Activated naive CD4-positive, alpha-beta T cell treated with anti-CD3 and anti-CD28 coated beads, Interleukin-2, amount 10 ng/mL, durations not matched to agents 7 days and 5 days (primary cell): ENCODE measurements around the gene FAM53A.

ENCODE experiments used
- CTCF ChIA-PET: fragments of 350-600 bp; sonication (Branson Sonifier 250); formaldehyde crosslinking; loops from one replicate; lab custom pipeline; 2021; ENCODE audit warnings: antibody characterized with exemption; lab: Charles Lee
- DNase-seq: peaks from one replicate; pipeline ENCODE4 v3.0.0-alpha.2; 2020
- H3K27ac Mint-ChIP-seq: one replicate; pipeline ENCODE4 v1.8.0; 2021; ENCODE audit warnings: mild to moderate bottlenecking, moderate library complexity, mixed read lengths
- H3K27me3 Mint-ChIP-seq: one replicate; pipeline ENCODE4 v1.8.0; 2021; ENCODE audit warnings: mild to moderate bottlenecking, mixed read lengths
- H3K36me3 Mint-ChIP-seq: one replicate; pipeline ENCODE4 v1.8.0; 2021; ENCODE audit warnings: mixed read lengths
- H3K4me1 Mint-ChIP-seq: one replicate; pipeline ENCODE4 v1.8.0; 2021; ENCODE audit warnings: mixed read lengths
- H3K4me3 Mint-ChIP-seq: one replicate; pipeline ENCODE4 v1.8.0; 2021; ENCODE audit warnings: mild to moderate bottlenecking, moderate library complexity, mixed read lengths
- H3K9me3 Mint-ChIP-seq: one replicate; pipeline ENCODE4 v1.8.0; 2021; ENCODE audit warnings: mixed read lengths

Gene FAM53A

DNA sequence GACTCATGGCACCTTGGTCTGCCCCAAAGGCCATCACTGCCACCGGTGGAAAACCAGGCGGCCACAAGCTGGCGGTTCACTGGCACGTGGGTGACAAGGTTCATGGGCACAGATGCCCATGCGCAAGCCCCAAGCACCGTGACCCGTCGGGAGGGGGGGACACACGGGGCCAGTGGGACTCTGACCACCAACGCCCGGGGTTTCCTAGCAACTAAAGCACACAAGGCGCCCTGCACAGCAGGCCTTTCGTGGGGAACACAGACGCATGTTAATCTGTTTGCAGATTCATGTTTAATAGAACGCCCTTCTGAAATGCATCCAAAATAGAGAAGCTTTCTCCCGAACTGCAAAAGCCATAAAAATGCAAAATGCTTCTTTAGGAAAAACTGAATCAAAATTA, 43.9 kb downstream of the FAM53A start:
- Mint-ChIP-seq H3K9me3 (no peaks in the 10 kb centered on the region), H3K27ac (no peak overlapping the region)
- CTCF ChIA-PET, result no interaction called here

DNA sequence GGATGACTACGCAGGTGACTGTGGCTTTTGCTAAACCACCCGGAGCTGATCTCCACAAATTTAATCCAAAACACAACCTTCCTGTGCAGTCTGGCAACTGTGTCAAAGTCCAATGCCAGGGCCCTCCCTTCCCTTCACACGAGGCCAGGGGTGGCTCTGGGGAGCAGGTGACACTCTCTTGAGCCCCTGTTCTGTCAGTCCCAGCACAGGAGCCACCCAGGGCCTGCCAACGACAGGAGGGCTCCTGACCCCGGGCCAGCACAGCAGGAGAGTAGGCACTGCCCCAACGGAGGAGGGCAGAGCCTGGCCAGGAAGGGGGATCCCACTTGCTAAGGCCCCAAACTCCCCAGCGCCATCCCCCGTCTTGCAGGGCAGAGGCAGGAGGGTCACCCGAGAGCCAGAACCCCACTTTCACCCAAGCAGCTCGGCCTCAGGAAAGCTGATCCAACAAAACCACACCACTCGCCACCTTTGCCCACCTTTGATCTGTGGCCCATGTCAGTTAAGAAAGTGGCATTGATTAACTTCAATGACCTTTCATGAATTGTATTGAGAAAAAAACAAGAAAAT, 44.7 kb downstream of the FAM53A start:
- H3K27me3 Mint-ChIP-seq, result peaks cover 4% of the 10 kb centered on the region
- H3K4me1 Mint-ChIP-seq, result no peaks in the 10 kb centered on the region
- no peak overlapping the region for H3K4me3 Mint-ChIP-seq
- H3K36me3 Mint-ChIP-seq, result no peaks in the 10 kb centered on the region
- H3K9me3 Mint-ChIP-seq, result no peaks in the 10 kb centered on the region
- DNase-seq, result no peak
- no peak overlapping the region for H3K27ac Mint-ChIP-seq
- CTCF ChIA-PET, result no interaction called here

More for the DNA sequence above, 43.9 kb downstream of the FAM53A start:
- H3K27me3 Mint-ChIP-seq, result peaks cover 4% of the 10 kb centered on the region
- no peaks in the 10 kb centered on the region for H3K4me1 Mint-ChIP-seq
- H3K4me3 Mint-ChIP-seq, result no peak overlapping the region
- DNase-seq, result no peak
- no peaks in the 10 kb centered on the region for H3K36me3 Mint-ChIP-seq

DNA sequence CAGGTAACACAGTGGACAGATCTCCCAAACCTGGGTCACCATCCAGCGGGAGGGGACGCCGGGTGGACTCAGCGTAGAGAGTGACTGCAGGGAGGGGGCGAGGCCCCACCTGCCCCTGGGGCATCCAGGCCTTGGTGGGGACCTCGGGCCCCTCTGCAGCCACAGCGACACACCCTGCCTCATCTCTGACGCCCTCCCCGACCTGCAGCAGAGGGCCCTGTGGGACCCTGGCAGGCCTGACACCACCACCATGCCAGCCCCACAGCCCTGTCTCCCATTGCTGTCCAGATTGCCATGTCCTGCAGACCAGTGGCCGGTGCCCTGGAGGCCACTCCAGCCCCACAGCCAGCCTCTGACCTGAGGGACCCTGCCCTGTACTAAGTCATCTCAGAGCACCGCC, 45.2 kb downstream of the FAM53A start:
- H3K4me3 Mint-ChIP-seq, result no peak overlapping the region
- H3K9me3 Mint-ChIP-seq, result no peaks in the 10 kb centered on the region
- H3K36me3 Mint-ChIP-seq, result no peaks in the 10 kb centered on the region
- H3K4me1 Mint-ChIP-seq, result no peaks in the 10 kb centered on the region
- H3K27ac Mint-ChIP-seq, result no peak overlapping the region
- CTCF ChIA-PET, result no interaction called here
- H3K27me3 Mint-ChIP-seq, result peaks cover 8% of the 10 kb centered on the region
- no peak for DNase-seq

GRCh38 chr4:1638272-1638598, 45.9 kb downstream of the FAM53A start:
- Mint-ChIP-seq H3K36me3 (no peaks in the 10 kb centered on the region), H3K4me3 (no peak overlapping the region), H3K4me1 (no peaks in the 10 kb centered on the region), H3K27ac (no peak overlapping the region), H3K9me3 (no peaks in the 10 kb centered on the region), H3K27me3 (peaks cover 10% of the 10 kb centered on the region)
- DNase-seq, result no peak
- CTCF ChIA-PET, result no interaction called here

DNA sequence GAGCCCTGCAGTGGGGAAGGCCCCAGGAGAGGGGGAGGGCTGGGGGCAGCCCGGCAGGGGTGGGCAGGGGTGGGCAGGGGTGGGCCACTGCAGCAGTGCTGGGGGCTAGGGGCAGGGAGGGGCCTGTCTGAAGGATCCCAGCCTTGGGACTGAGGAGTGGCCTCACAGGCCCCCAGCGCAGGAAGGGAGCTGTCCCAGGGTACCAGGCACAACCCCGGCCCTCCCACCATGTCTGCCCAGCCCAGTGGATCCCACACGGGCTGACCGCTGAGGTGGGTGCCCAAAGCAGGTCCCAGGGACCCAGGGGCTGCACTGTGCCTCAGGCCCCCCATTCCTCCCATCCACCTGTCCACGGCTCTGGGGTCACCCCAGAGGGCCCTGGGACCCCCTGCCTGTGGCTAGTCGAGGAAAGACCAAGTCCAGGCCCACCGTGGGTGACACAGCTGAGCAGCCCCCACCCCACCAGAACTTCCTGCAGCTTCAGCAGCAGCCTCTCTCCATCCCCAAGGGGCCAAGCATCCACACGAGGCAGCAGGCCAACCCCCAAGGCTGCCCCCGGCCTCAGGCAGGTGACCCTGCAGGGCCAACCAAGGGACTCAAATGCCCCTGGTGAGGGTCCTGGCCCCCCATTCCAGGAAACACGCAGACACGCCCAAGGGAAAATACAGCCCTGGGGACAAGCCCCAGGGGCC, 46.4 kb downstream of the FAM53A start:
- H3K27ac Mint-ChIP-seq, result no peak overlapping the region
- no peak overlapping the region for H3K4me3 Mint-ChIP-seq
- CTCF ChIA-PET, result no interaction called here
- peaks cover 10% of the 10 kb centered on the region for H3K27me3 Mint-ChIP-seq
- H3K36me3 Mint-ChIP-seq, result no peaks in the 10 kb centered on the region
- no peak for DNase-seq
- H3K4me1 Mint-ChIP-seq, result no peaks in the 10 kb centered on the region
- H3K9me3 Mint-ChIP-seq, result no peaks in the 10 kb centered on the region

GRCh38 chr4:1636490-1637211, 47.5 kb downstream of the FAM53A start:
- peaks cover 17% of the 10 kb centered on the region for H3K27me3 Mint-ChIP-seq
- H3K36me3 Mint-ChIP-seq, result no peaks in the 10 kb centered on the region
- H3K4me3 Mint-ChIP-seq, result no peak overlapping the region
- H3K4me1 Mint-ChIP-seq, result no peaks in the 10 kb centered on the region
- CTCF ChIA-PET, result no interaction called here
- H3K27ac Mint-ChIP-seq, result no peak overlapping the region
- DNase-seq, result no peak
- no peaks in the 10 kb centered on the region for H3K9me3 Mint-ChIP-seq

DNA sequence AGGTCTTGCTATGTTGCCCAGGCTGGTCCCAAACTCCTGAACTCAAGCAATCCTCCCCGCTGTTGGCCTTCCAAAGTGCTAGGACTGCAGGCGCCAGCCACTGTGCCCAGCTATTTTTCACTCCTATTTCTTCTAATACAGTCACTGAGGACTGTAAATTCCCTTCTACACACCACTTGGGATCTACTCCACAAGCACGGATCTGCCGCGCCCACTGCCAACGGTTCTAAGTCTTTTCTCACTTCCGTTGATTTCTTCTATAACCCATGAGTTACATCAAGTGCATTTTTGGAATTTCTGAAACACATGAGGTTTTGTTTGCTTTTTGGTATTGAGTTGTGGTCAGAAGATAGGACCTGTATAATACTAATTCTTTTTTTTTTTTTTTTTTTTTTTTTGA, 48.6 kb downstream of the FAM53A start:
- CTCF ChIA-PET, result no interaction called here
- no peaks in the 10 kb centered on the region for H3K36me3 Mint-ChIP-seq

DNA sequence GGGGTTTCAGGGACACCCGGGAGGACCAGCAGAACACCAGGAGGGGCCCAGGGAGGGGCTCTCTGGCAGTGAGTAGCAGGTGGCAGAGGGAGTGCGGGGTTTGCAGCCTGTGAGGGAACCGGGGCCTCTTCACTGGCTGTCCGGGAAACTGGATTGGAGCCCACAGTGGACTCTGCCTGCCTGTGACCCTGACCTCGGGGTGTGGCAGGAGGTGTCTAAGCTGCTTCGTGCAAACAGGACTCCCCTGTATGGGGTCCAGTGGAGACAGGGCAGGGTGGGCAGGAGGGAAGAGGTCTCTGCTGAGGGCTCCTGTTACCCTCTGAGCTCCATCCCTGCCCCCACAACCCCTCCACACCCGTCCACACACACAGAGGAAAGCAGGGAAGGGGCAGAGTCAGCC, 50.1 kb downstream of the FAM53A start:
- no peak for DNase-seq
- no peaks in the 10 kb centered on the region for H3K9me3 Mint-ChIP-seq
- H3K36me3 Mint-ChIP-seq, result no peaks in the 10 kb centered on the region
- H3K4me1 Mint-ChIP-seq, result no peaks in the 10 kb centered on the region
- no peak overlapping the region for H3K4me3 Mint-ChIP-seq
- no peak overlapping the region for H3K27ac Mint-ChIP-seq
- CTCF ChIA-PET, result no interaction called here
- H3K27me3 Mint-ChIP-seq, result peaks cover 17% of the 10 kb centered on the region

More for the DNA sequence above, 48.6 kb downstream of the FAM53A start:
- DNase-seq, result no peak
- Mint-ChIP-seq H3K27ac (no peak overlapping the region), H3K4me1 (no peaks in the 10 kb centered on the region), H3K27me3 (peaks cover 17% of the 10 kb centered on the region), H3K9me3 (no peaks in the 10 kb centered on the region), H3K4me3 (no peak overlapping the region)

GRCh38 chr4:1632109-1633104, 51.7 kb downstream of the FAM53A start:
- DNase-seq, result no peak
- Mint-ChIP-seq H3K4me3 (no peak overlapping the region), H3K27me3 (peaks cover 17% of the 10 kb centered on the region), H3K9me3 (no peaks in the 10 kb centered on the region), H3K27ac (no peak overlapping the region), H3K36me3 (no peaks in the 10 kb centered on the region), H3K4me1 (no peaks in the 10 kb centered on the region)
- CTCF ChIA-PET, result no interaction called here

DNA sequence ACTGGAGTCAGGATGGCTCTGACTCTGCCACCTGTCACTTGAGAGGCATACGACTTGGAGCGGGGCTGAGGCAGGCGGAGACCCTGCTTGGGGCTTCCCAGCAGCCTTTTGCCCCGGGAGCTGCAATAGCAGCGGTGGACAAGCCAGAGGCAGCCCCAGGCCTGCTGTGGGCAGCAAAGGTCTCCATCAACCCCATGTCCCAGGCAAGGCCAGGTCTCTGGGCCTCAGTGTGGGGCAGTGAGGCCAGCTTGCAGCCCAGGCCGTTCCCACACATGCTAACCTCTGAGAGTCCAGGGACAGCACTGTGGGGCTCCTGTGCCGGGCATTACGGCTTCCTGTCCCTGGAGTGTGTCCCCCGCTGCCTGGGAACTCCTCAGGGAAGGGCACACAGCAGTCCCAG, 53.0 kb downstream of the FAM53A start:
- CTCF ChIA-PET, result no interaction called here
- no peak overlapping the region for H3K27ac Mint-ChIP-seq
- H3K4me1 Mint-ChIP-seq, result no peaks in the 10 kb centered on the region
- H3K9me3 Mint-ChIP-seq, result no peaks in the 10 kb centered on the region
- H3K4me3 Mint-ChIP-seq, result no peak overlapping the region
- H3K36me3 Mint-ChIP-seq, result no peaks in the 10 kb centered on the region
- peaks cover 12% of the 10 kb centered on the region for H3K27me3 Mint-ChIP-seq
- no peak for DNase-seq

- no peaks in the 10 kb centered on the region for H3K9me3 Mint-ChIP-seq
- no peak for DNase-seq
- no peaks in the 10 kb centered on the region for H3K4me1 Mint-ChIP-seq
- H3K4me3 Mint-ChIP-seq, result no peak overlapping the region
- no peak overlapping the region for H3K27ac Mint-ChIP-seq
- H3K27me3 Mint-ChIP-seq, result peaks cover 12% of the 10 kb centered on the region
- CTCF ChIA-PET, result interaction anchor here (0.9 to 1.7 kb wide), 3 partner anchors 13 to 739 kb away, joined by 3 to 9 read pairs (median 3); no protein-coding TSS in a partner anchor
- no peaks in the 10 kb centered on the region for H3K36me3 Mint-ChIP-seq
These were observed 53.8 kb downstream of the FAM53A start for GRCh38 chr4:1630266-1630665.

DNA sequence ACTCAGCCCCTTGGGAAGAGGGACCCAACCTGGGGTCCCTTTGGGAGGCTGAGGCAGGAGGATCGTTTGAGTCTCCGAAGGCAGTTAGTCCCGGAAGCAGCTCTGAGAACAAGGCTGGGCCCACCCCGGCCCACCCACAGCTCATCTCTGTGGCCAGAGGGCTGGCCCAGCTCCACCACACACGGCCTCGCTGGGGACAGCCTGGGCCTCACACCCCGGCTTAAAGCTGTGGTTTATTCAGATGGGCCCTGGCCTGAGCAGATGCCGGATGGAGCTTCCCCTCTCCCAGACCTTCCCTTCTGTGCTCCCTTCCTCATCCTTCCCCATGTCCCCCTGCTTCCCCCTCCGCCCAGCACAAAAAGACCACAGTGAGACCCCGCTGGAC, 54.4 kb downstream of the FAM53A start:
- no peak for DNase-seq
- Mint-ChIP-seq H3K27me3 (peaks cover 12% of the 10 kb centered on the region), H3K36me3 (no peaks in the 10 kb centered on the region), H3K9me3 (peaks cover under 1% of the 10 kb centered on the region), H3K27ac (no peak overlapping the region), H3K4me1 (no peaks in the 10 kb centered on the region), H3K4me3 (no peak overlapping the region)
- CTCF ChIA-PET, result interaction anchor here (0.6 to 1.7 kb wide), 7 partner anchors 11 to 739 kb away, joined by 3 to 9 read pairs (median 3); no protein-coding TSS in a partner anchor

DNA sequence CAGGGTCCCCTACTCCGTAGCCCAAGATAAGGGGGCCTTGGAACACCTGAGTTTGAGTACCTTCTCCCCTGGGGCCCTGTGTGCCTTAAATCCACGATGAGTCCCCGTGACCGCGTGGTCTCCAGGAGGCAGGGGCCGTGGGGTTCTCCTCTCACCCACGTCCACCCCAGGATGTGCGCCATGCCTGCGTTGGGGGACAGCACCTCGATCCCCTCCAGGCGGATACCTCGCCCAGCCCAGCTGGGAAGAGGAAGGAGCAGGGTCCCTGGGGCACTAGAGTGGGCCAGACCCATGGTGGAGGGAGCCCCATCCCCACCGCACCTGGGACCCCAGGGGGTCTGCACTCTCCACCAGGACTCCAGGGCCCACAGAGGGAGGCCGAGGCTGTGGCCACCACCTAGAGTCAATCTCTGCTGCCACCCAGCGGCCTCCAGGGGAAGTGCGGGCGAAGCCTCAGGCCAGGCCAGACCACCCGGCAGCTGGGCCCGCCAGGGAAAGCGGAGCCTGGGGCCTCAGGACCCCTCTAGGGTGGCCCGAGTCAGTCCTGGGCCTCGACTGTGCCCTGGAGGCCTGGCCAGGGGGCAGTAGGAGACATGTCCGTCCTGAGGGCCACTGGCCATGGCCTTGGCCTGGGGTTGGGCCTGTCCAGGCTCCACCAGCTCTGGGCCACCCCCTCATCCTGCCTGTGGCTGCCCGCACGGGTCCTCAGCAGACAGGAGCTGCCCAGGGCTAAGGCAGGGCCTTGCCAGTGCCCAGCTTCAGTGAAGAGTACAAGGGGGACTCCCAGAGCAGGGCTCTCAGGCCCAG, 55.0 kb downstream of the FAM53A start:
- H3K27me3 Mint-ChIP-seq, result peaks cover 10% of the 10 kb centered on the region
- no peaks in the 10 kb centered on the region for H3K36me3 Mint-ChIP-seq
- no peak overlapping the region for H3K27ac Mint-ChIP-seq
- CTCF ChIA-PET, result interaction anchor here (0.6 to 1.7 kb wide), 7 partner anchors 10 to 738 kb away, joined by 3 to 9 read pairs (median 3); no protein-coding TSS in a partner anchor
- H3K9me3 Mint-ChIP-seq, result peaks cover 3% of the 10 kb centered on the region
- DNase-seq, result peak; percentile 74
- H3K4me3 Mint-ChIP-seq, result no peak overlapping the region
- H3K4me1 Mint-ChIP-seq, result no peaks in the 10 kb centered on the region
